ENCODE measurements around the gene ZMAT5. TPM values are rescaled to one million over a fixed set of nuclear protein-coding genes. Genes with fewer than 3 reads are reported as not detected.

ZMAT5 gene
- total RNA-seq, 4 donors from 2014 or later = 13.3 to 33.8 (median 23.1) TPM

DNA sequence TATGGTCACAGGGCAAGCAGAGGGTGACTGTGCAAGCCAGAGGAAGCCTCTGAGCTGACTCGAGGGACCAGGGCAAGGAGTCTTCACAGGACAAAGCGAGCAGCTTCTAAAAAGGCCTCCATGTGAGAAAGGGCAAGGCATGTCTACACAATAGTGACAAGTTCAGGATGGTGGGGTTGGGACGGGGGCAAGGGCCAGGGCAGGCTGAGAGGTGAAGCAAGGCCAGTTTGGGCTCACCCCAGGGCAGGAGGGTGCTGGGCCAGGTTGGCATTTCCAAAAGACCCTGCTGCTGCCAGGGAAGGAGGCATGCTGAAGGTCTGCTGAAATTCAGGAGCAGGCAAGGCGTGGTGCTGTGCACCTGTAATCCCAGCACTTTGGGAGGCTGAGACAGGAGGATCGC lies 59.3 kb downstream of the ZMAT5 start:
- Histone ChIP-seq H3K27me3 (peaks cover 0 to 96% (median 8%) of the 10 kb centered on the region in 4 donors), H3K4me1 (peaks cover 6 to 40% (median 38%) of the 10 kb centered on the region in 4 donors), H3K27ac (replicated peaks in 1 of 4) (no peak overlapping the region), H3K9me3 (no peaks in the 10 kb centered on the region), H3K36me3 (no peaks in the 10 kb centered on the region), H3K4me3 (no peak overlapping the region)
- DNase-seq (ENCODE audit: extremely low spot score) = no peak
- TF ChIP-seq POLR2AphosphoS5 (IDR thresholded peaks at IDR 0.05) (no peak), EP300 (IDR thresholded peaks at IDR 0.05) (no peak), CTCF (IDR thresholded peaks at IDR 0.05) (no peak), POLR2A (IDR thresholded peaks at IDR 0.05; ENCODE audit: low read depth) (no peak)
- intact Hi-C loops (cut with DNase I) = no loop called here
- 84% methylated on average over 5 of the region's 5 CpGs for WGBS

GRCh38 chr22:29707010-29707409 lies 59.8 kb downstream of the ZMAT5 start:
- H3K27me3 ChIP-seq = peaks cover 0 to 98% (median 8%) of the 10 kb centered on the region in 4 donors
- 46% methylated on average over 4 of the region's 18 CpGs for WGBS
- H3K9me3 ChIP-seq = no peaks in the 10 kb centered on the region
- no peak overlapping the region for H3K27ac ChIP-seq (replicated peaks in 1 of 4)
- no peaks in the 10 kb centered on the region for H3K36me3 ChIP-seq
- intact Hi-C loops (cut with DNase I) = no loop called here
- peaks cover 8 to 44% (median 41%) of the 10 kb centered on the region in 4 donors for H3K4me1 ChIP-seq
- H3K4me3 ChIP-seq = no peak overlapping the region
- TF ChIP-seq POLR2AphosphoS5 (IDR thresholded peaks at IDR 0.05) (no peak), EP300 (IDR thresholded peaks at IDR 0.05) (no peak), POLR2A (IDR thresholded peaks at IDR 0.05; ENCODE audit: low read depth) (no peak), CTCF (IDR thresholded peaks at IDR 0.05) (no peak)
- DNase-seq (ENCODE audit: extremely low spot score) = no peak

DNA sequence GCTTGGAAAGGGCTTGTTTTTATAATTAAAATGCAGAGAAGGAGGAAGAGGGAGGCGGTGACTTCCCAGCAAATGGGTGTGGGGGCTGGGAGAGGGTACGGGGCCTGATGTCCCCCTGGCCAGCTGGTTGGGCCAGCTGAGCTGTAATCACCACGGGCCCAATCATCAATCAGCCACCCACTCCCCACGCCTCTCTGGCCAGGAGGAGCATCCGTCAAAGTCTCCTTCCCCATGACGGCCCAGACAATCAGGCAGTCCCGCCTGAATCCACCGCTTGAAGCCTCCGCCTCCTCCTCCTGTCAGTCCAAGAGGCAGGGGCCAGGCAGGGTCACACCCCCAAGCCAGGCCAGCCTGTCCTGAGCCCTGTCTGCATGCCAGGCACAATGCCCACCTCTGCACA lies 60.3 kb downstream of the ZMAT5 start:
- H3K4me3 ChIP-seq = no peak overlapping the region
- H3K27me3 ChIP-seq = peaks cover 0 to 100% (median 8%) of the 10 kb centered on the region in 4 donors
- H3K36me3 ChIP-seq = no peaks in the 10 kb centered on the region
- intact Hi-C loops (cut with DNase I) = no loop called here
- no peak for DNase-seq (ENCODE audit: extremely low spot score)
- peaks cover 9 to 49% (median 42%) of the 10 kb centered on the region in 4 donors for H3K4me1 ChIP-seq
- TF ChIP-seq CTCF (IDR thresholded peaks at IDR 0.05) (no peak), POLR2AphosphoS5 (IDR thresholded peaks at IDR 0.05) (no peak), EP300 (IDR thresholded peaks at IDR 0.05) (no peak), POLR2A (IDR thresholded peaks at IDR 0.05; ENCODE audit: low read depth) (no peak)
- no peak overlapping the region for H3K27ac ChIP-seq (replicated peaks in 1 of 4)
- no peaks in the 10 kb centered on the region for H3K9me3 ChIP-seq
- WGBS = 48% methylated on average over 9 of the region's 9 CpGs

GRCh38 chr22:29705651-29706050 lies 61.2 kb downstream of the ZMAT5 start:
- H3K27me3 ChIP-seq = peaks cover 0 to 100% (median 7%) of the 10 kb centered on the region in 4 donors
- no peaks in the 10 kb centered on the region for H3K36me3 ChIP-seq
- TF ChIP-seq EP300 (IDR thresholded peaks at IDR 0.05) (no peak), POLR2AphosphoS5 (IDR thresholded peaks at IDR 0.05) (no peak), POLR2A (IDR thresholded peaks at IDR 0.05; ENCODE audit: low read depth) (no peak), CTCF (IDR thresholded peaks at IDR 0.05) (no peak)
- H3K4me3 ChIP-seq = no peak overlapping the region
- peaks cover 8 to 58% (median 39%) of the 10 kb centered on the region in 4 donors for H3K4me1 ChIP-seq
- H3K27ac ChIP-seq (replicated peaks in 1 of 4) = peak overlapping the region in 2 of 4 donors; percentile 28 to 63
- WGBS = 66% methylated on average over 3 of the region's 7 CpGs
- no peak for DNase-seq (ENCODE audit: extremely low spot score)
- no peaks in the 10 kb centered on the region for H3K9me3 ChIP-seq
- intact Hi-C loops (cut with DNase I) = no loop called here

Measured in esophagus muscularis mucosa (tissue), 4 donors.